GM18870 (cell line): ENCODE results near the gene TNFAIP8L3.

Source experiments
- ATAC-seq: cut with Tn5 transposase; IDR thresholded peaks from one replicate; pipeline ENCODE4 v1.9.1; 2021; ENCODE audit warnings: moderate library complexity; ENCODE audit not compliant: unreplicated experiment

Gene TNFAIP8L3

DNA sequence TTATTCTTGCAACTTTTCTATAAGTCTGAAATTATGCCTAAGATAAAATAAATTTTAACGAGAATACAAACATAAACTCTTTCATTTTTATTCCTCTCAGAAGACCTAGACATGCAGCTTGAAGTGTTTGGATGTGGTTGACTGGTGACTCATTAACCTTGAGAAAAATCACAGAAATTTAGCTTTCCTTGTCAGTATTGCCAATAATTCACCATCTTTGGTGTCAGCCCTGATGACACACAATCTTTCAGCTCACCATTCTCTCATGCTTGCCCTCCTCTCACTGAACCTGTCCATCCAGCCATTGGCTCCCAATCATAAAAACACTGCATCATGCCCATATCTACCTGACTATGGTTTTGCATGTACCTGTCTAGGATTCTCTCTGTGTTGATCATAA, 22.6 kb upstream of the TNFAIP8L3 start:
- no peak for ATAC-seq

DNA sequence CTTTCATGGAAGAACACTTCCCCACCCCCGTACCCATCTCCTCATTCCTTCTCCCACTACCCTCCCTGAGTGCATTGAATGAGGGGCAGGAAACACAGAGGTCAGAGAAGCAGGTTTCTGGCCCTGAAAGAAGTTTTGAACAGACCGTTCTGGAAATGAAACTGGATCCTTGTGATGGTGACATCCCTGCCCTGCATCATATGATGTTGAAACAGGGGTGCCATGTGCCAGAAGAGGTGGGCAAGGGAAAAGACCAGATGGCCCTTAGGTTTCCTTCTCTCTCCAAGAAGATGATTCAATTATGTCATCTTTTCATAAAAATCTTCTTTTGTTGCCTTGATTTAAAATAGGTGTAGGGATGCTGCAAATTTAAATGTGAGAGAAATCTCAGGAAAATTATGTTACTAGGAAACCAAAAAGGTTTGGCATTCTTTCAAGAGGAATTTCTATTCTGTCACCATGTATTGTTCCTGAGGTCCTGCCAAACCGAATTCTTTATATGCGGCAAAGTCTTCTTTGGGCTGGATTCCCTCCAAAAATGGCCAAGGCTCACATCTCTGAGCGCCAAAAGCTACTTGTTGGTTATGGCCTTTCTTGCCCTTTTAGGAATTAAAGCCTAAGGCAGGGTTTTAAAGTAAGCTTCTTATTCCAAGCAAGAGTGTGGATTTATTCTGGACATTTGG, 19.9 kb upstream of the TNFAIP8L3 start:
- no peak for ATAC-seq

DNA sequence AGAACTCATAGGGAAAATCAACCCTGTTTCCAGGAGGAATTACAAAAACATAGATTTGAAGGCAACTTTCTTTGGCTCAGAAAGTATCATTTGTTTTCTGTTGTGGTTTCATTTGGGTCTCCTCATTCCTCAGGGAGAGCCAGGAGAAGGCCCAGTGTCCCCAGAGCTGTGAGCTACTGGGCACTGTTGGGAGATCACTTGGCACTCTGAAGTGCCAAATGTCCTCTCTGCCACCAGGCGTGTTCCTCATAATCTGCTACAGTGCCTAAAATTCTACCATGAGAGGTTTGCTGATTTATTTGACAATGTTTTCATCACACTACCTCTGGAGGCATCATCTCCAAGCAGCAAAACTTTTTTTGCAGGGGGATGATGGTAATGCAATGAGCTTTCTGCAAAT, 17.4 kb upstream of the TNFAIP8L3 start:
- no peak for ATAC-seq

DNA sequence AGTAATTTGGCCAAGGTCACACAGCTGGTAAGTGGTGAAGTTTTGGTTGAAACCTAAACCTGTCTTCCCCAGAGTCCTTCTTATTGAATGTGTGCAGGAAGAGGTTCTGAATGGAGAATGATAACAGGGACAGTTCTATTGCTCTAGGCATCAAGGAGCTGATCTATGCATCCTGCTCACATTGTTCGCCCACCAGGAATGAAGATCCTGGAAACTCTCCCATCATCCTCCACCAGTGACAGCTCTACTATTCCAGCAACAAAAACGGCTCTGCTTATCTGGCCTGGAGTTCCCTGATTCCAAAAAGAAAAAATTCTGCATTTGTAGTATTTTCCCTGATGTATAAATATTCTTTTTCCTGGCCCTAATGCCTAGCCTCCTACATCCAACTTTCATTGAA, 16.4 kb upstream of the TNFAIP8L3 start:
- ATAC-seq: no peak

DNA sequence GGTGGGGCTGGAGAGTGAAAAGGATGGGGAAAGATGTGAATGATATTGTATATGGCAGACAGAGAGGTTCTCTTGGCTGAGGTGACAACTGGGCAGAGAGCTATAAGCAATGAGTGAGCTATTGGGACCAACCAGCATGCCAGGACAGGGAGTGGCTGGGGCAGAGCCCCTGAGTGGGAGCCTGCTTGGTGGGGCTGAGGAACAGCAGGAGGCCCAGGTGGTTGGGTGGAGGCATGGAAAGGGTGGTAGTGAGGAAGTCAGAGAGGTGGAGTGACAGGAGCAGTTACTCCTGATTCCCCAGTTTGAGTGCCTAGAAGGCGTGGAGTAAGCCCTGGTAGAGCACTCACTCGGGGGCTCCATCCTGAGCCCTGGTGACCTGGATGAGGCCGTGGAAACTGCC, 15.5 kb upstream of the TNFAIP8L3 start:
- ATAC-seq: no peak

DNA sequence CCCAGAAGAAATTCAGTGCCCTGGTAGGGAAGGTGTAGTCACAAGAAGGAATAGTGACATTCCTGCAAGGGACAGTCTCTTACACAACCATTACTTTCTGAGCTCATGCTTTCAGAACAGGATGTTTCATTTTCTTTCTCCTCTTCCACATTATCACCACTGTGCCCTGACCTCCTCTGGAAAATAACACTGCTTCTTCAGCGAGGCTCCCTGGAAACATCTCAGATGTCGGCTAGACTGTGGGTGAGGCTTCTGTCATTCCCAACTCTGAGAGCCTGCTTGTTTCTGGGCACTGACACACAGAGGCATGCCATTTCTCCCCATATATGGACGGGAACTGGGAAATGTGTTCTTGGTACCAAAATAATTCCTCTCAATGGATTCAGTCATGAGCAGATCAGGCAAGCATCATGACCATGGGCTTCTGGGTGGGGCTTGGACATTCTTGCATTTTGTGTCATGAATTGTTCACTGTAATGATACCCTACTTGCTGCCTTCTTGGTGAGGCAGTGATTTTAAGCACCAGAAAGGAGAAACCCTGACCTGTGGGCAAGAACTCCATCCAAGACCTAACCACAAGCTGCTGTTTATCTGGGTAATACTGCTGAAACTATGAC, 14.3 kb upstream of the TNFAIP8L3 start:
- ATAC-seq: no peak

DNA sequence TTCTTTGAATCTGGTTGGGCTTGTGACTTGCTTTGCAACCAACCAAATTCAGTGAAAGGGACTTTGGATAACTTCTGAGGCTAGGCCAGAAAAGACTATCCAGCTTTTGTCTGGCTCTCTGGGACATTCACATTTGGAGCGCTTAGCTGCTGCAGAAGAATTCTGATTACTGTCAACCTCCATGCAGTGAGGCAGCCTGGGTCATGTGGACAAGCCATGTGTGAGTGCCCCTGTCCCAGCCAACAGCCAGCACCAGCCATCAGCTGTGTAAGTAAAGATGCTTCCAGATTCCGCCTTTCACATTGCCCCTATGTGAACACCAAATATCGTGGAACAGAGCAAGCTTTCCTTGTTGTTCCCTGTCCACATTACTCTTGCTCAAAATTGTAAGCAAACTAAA, 12.9 kb upstream of the TNFAIP8L3 start:
- no peak for ATAC-seq

DNA sequence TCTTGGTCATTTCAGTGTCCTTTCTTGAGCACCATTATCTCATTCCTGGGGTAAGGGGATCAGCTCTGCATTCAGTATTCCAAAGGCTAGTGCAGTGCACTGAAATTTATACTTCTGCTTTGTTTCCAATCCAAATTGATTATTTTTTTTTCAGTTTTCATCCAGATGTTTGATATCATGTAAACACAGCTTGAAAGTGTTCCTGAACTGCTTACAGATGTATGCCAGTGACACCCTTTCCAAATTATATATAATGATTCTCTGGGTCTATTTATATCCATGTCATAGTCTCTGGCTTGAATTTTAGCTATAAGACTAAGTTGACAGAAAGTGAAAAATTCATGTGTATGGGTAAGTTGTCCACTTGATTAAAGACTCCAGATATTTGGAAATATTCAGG, 11.8 kb upstream of the TNFAIP8L3 start:
- ATAC-seq: no peak

DNA sequence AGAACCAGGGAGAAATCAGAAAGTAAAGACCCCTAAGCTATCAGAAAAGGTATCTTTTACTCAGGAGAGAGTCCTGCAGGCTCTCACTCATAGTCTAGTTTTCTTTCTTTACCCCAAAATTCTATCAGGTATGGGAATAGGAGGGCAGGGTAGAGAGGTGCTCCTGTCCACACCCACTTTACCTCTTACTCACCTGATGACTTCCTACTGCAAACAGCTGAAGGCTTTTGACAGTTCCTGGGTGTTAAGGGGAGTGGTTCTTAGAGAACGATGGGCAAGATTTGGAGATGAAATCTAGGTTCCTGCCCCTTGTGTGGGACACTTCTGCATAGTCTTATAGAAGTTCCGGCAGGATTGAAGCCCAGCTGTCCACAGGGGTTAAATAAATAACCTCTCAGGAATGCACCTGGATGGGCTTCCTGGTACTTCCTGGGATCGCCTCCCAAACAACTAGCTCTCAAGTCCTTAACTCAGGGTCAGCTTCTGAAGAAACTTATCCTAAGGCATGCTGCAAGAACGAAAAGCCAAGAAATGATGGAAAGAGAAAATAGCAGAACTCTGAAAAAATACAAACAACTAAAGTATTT, 10.8 kb upstream of the TNFAIP8L3 start:
- ATAC-seq: no peak

DNA sequence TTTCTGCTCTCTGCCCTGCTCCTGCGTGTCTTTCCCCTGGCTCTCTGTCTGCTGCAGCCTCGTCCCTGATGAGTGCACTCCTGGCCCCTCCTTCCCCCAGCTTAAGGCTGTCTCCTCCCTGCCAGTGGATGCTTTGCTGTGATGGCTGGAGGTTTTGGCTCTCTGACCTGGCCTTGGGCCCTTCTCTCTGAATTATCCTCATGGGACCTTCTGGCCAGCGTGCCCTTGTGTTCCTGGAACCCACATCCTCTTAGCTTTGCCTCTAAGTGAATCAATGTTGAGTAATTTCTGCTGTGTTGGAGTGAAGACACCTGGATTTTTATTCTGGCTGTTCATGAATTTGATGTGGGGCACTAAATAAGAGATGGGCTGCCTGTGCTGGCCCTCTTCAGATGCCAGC, 9.8 kb upstream of the TNFAIP8L3 start:
- no peak for ATAC-seq

DNA sequence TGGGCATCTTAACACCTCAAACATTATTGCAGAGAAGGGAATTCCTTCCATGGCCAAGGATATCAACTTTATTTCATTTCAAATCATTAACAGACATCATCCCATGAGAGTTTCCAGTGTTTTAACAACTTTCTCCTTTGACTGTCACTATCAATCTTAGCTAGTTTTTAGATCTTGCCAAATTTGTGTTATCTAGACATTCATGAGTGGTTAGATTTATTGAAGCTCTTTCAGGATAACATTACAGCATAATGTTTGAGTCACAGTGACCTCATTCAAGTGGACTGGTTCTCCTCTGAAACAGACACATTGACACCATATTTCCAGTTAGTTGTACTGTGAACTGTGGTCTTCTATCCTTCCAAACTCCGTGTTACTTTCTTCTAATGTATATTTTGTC, 8.6 kb upstream of the TNFAIP8L3 start:
- ATAC-seq: no peak

DNA sequence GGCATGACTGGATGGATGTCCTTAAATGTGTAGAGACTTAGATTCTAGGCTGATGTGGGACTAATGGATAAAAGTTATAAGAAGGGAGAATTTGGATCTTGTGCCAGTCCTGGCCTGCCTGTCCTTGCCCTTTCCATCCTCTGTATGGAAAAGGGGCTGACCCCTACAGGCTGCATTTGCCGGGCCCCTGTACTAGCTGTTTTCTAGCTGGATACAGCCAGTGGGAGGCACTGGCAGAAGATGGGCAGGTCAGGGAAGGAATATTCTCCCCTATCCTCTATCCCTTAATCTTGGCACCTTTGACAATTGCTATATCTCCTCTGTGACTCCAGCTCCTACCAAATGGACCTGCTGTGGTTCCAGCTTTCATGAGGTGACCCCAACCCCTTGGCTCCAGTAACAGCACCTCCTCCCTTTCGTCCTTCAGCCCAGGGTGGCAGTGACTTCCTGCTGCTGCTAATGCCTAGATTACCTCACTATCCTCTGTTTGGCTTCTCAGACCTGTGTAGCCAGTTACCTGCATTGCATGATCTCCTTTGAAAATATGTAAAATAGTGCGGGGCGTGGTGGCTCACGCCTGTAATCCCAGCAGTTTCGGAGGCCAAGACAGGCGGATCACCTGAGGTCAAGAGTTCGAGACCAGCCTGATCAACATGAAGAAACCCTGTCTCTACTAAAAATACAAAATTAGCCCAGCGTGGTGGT, 6.2 kb upstream of the TNFAIP8L3 start:
- no peak for ATAC-seq

DNA sequence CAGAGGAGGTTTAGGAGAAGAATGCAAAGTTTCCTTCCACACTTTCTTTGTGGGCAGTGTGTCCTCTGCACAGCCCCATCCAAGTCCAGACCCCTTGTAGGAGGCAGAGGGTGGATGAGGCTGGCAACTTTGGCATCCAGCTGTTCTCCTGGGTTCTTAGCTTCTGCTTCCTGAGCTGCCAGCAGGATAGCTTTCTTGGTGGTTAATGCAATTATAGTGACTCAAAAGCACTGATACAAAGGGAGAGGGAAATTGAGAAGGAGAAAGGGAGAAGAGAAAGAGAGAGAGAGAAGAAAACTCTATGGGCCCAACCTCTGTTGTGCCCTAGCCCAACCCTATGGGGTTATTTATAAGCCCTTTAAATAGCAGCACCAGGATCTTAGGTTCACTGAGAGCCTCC, 4.5 kb upstream of the TNFAIP8L3 start:
- ATAC-seq: no peak

DNA sequence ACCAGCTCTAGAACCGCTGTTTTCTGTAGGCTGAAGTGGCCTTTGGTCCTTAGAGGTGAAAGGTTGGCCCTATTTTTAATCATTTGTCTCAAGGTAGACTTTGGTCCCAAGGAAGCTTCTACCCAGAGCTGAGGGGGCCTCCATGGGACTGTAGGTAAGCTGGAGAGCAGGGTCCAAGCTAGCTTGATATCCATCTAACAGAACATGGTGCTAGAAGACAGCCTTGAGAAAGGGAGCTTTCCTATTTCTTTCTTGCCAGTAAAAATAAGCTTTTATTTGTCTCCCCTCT, 3.6 kb upstream of the TNFAIP8L3 start:
- ATAC-seq: no peak

DNA sequence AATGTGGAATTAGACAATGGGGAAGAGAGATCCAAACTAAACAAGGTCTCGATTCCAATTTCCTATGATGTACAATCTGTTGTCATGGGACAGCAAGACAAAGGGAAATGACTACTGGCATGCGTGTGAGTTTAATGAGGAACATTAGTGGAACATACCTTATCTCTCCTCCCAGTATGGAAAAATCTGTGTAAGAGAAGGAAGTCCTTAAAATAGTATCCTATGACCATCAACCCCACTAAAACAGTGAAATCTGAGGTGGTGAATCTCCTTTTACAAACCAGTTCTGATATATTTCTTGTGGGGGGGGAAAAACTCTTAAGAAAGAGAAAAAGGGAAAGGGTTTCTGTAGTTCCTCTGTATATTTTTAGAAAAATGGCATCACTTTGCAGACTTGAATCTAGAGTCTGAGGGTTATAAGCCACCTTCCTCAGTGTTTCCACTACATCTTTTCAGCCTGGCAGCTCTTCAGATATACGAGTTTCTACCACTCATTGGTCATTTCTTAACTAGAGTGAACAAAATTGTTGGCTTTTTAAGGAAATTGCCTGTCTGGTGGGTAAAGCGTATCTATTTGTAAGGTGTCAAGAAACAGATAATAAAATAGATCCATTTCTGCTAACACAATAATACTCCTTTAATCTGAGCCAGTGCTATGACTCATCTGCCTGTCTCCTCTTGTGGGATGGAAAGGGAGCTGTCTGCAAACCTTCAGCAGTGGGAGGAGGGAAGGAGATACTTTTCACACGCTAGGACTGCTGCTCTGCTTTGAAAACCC, 3.0 kb upstream of the TNFAIP8L3 start:
- ATAC-seq: no peak

DNA sequence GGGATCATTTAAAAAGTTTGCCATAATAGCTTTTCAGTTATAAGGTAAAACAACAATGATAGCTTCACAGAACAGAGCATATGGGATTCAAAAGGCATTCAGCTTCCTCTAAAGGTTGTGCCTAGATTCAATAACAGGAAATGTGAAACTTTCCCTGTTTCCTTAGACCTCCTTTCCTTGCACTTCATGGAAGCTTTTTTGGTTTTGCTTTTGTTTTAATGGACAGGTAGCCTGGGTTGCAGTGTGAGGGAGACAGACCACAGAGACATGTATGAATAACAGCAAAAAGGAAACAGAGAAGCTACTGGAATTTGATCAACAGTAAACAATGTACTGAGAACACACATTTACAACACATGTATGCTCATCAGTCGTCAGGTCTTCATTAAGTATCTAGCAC, 2.3 kb upstream of the TNFAIP8L3 start:
- no peak for ATAC-seq

DNA sequence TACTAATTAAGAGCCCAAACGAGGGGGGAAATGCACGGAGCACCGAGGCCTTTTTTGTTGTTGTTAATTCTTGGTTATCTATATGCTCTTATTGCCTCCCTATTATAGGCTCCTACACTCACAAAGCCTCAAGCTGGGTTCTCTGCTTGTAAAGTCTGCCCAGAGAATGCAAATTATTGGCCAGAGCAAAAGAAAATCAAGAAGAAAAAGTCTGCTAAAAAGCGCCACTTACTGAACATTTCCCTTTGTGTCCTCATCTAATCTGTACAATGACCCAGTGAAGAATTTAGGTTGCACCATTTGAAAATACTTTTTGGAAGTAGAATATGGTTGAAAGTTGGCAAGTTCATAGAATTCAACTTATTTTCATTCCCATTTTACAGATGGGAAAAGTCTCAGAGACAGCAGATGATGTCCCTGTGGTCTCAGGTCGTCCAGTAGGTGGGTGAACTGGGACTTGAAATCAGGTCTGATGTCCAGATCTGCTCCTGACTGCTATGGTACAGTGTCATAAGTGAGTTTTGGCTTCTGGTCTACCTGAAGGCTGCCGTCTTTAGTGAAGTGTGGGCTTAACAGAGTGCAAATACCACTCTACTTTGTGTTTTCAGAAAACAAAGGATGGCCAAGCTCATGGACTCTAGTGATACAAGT, 1.1 kb upstream of the TNFAIP8L3 start:
- no peak for ATAC-seq

DNA sequence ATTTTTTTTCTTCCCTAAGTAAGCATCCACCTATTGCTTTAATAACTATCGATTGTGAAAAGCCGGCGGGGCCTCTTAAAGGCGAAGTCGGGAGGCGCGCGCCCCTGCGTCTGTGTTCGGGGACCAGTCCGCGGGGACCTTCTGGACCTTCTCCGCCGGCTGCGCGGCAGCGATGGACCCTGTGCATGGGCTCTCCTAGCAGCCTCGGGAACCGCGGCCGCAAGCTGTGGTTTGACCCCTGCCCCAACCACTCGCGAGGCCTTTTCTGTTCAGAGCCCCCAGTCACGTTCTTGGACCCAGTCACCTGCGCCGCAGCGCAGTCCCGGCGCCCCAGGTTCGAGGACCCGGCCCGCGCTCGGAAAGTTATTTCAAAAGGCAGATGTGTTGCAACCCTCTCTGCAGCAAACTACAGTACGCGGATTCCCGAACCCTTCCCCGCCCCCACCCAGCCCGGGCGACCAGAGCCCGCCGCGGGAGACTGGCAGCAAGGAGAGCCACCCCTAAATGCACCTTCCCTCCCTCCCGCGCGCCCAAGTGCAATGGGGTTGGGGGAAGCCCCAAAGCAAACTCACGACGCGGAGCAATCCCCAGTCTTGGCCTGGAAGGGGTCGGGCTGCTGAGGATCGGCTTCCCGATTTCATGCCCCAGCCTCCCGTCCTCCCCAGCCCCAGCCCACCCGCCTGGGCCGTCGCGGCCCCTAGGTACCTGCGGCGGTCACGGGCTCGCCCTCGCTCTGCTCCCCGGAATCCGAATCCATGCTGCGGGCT, 684 bp downstream of the TNFAIP8L3 start:
- no peak for ATAC-seq

DNA sequence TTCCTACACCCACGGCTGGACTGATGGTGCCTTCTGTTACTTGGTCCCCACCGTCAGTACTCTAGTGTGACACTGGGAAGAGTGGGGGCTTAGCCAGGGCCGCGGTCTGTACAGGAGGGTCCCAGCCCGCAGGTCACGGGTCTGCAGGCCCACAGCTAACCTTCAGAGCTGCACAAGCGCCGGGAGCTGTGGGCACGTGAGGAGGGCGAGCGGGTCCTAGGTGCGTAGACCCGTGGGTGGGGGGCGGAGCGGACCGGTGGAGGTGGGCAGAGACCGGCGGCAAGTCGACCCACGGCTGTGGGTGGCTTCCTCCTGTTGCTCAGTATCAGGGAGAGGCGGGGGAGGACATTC, 1.2 kb downstream of the TNFAIP8L3 start:
- ATAC-seq: no peak

DNA sequence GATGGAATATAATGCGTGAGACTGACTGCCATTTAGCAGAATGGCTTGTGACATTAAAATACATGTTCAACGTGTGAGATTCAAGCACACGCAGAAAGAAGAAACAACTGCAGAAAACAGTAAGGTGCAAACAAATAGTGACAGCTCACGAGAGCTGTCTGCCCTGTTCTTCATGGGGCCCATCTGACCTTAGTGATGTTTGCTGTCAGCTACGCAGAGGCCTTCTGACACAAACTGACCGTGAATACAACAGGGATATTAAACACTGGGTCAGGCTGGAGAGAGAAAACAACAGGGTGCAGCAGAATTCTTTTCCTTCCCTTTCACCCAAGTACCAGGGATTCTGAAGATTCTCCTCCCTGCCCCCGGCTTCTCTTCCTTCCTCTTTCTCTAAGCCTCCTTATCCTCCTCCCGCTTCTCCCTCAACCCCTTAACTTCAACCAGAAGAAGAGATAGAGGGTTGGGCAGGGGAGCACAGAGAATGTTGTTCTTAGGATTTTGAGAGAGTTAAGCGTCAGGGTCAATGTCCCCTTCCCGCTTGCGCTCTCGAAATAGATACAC, 2.1 kb downstream of the TNFAIP8L3 start:
- no peak for ATAC-seq
